Hepatocyte (in vitro differentiated cells): Measurements from ENCODE around the gene LMF2. TPM values are rescaled to one million over a fixed set of nuclear protein-coding genes. Genes with fewer than 3 reads are reported as not detected.

Experiments used
- DNase-seq: peaks from one replicate; pipeline ENCODE4 v3.0.0-alpha.2; 2016; ENCODE audit warnings: low spot score
- H2AFZ ChIP-seq: fragments of 200-600 bp; sonication (generic); 2 replicates; pipeline ENCODE4 v1.6.0; 2016; ENCODE audit warnings: antibody characterized with exemption, mild to moderate bottlenecking
- H3K27ac ChIP-seq: fragments of 200-600 bp; sonication (generic); 2 replicates; pipeline ENCODE4 v1.5.1; 2016; ENCODE audit warnings: mild to moderate bottlenecking
- H3K27me3 ChIP-seq: fragments of 200-600 bp; sonication (generic); 2 replicates; pipeline ENCODE4 v1.6.1; 2016
- H3K36me3 ChIP-seq: fragments of 200-600 bp; sonication (generic); replicated peaks from 2 replicates; pipeline ENCODE4 v1.5.1; 2016; ENCODE audit warnings: low read depth; ENCODE audit not compliant: insufficient read depth
- H3K4me1 ChIP-seq: fragments of 200-600 bp; sonication (generic); 2 replicates; pipeline ENCODE4 v1.5.1; 2016; ENCODE audit warnings: mild to moderate bottlenecking, moderate library complexity; ENCODE audit not compliant: insufficient read depth
- H3K4me2 ChIP-seq: fragments of 200-600 bp; sonication (generic); 2 replicates; pipeline ENCODE4 v1.6.0; 2016
- H3K4me3 ChIP-seq: fragments of 200-600 bp; sonication (generic); 2 replicates; pipeline ENCODE4 v1.5.1; 2016; ENCODE audit warnings: mild to moderate bottlenecking
- H3K79me2 ChIP-seq: fragments of 200-600 bp; sonication (generic); 2 replicates; pipeline ENCODE4 v1.6.0; 2017; ENCODE audit warnings: mild to moderate bottlenecking
- H3K9me2 ChIP-seq: fragments of 200-600 bp; sonication (generic); replicated peaks from 2 replicates; pipeline ENCODE4 v1.6.0; 2017; ENCODE audit warnings: mild to moderate bottlenecking; ENCODE audit not compliant: insufficient read depth
- H3K9me3 ChIP-seq: fragments of 200-600 bp; sonication (generic); 2 replicates; pipeline ENCODE4 v1.5.1; 2016; ENCODE audit warnings: low read depth, mild to moderate bottlenecking
- H4K20me1 ChIP-seq: fragments of 200-600 bp; sonication (generic); 2 replicates; pipeline ENCODE4 v1.6.0; 2016; ENCODE audit warnings: mild to moderate bottlenecking; ENCODE audit not compliant: insufficient read depth, poor library complexity, severe bottlenecking
- CTCF ChIP-seq: fragments of 200-600 bp; sonication (generic); IDR thresholded peaks from 2 replicates; pipeline ENCODE4 v1.5.1; 2016; ENCODE audit warnings: antibody characterized with exemption, mild to moderate bottlenecking; ENCODE audit not compliant: poor library complexity
- EZH2 ChIP-seq: fragments of 200-600 bp; sonication (generic); IDR thresholded peaks from 2 replicates; pipeline ENCODE4 v1.6.1; 2016; ENCODE audit warnings: antibody characterized with exemption, mild to moderate bottlenecking, borderline replicate concordance
- EZH2phosphoT487 ChIP-seq: fragments of 200-600 bp; sonication (generic); IDR thresholded peaks from one replicate; pipeline ENCODE4 v1.6.1; 2018; ENCODE audit warnings: antibody characterized with exemption, mild to moderate bottlenecking, low read depth, moderate library complexity; ENCODE audit not compliant: unreplicated experiment, severe bottlenecking
- WGBS: methylation state at CpG from one replicate; pipeline ENCODE4 v1.1.6; 2016; ENCODE audit warnings: low lambda C conversion rate; ENCODE audit errors: missing lambda C conversion rate; 5-methylcytosine and 5-hydroxymethylcytosine counted together
- polyA plus RNA-seq: library from polyadenylated mRNA; unstranded; fragments of >200 nt; fragmentation: Nextera tagmentation; extraction: Ambion mirVana; gene quantifications from 2 replicates; pipeline ENCODE4 v1.2.1, GENCODE V29; 2016
- total RNA-seq: library from RNA; depleted of rRNA; stranded (reverse); fragments of >200 nt; gene quantifications from 2 replicates; pipeline ENCODE4 v1.2.3, GENCODE V29; 2014

LMF2 gene
- total and polyA plus RNA-seq, 2 experiments from 2014 or later: 32.8 to 97.6 TPM

- Histone ChIP-seq H3K4me1 (no peaks in the 10 kb centered on the region), H4K20me1 (no peaks in the 10 kb centered on the region), H2AFZ (no peak overlapping the region), H3K4me2 (no peak overlapping the region), H3K79me2 (peaks cover 46% of the 10 kb centered on the region), H3K9me2 (no peaks in the 10 kb centered on the region), H3K27ac (no peak overlapping the region), H3K36me3 (no peaks in the 10 kb centered on the region), H3K27me3 (no peaks in the 10 kb centered on the region), H3K4me3 (no peak overlapping the region), H3K9me3 (no peaks in the 10 kb centered on the region)
- no peak for DNase-seq
- WGBS: 91% methylated on average over 20 of the region's 20 CpGs
- no peak for TF ChIP-seq CTCF
- no peak for TF ChIP-seq EZH2phosphoT487
- no peak for TF ChIP-seq EZH2
Measured at GRCh38 chr22:50517495-50518260, 10.2 kb upstream of the LMF2 start.

GRCh38 chr22:50516891-50517290 lies 9.4 kb upstream of the LMF2 start:
- Histone ChIP-seq H3K27ac (no peak overlapping the region), H4K20me1 (no peaks in the 10 kb centered on the region), H3K4me2 (no peak overlapping the region), H3K9me2 (no peaks in the 10 kb centered on the region), H3K4me3 (no peak overlapping the region), H3K79me2 (peaks cover 47% of the 10 kb centered on the region), H3K4me1 (no peaks in the 10 kb centered on the region), H2AFZ (no peak overlapping the region), H3K9me3 (no peaks in the 10 kb centered on the region), H3K36me3 (no peaks in the 10 kb centered on the region), H3K27me3 (no peaks in the 10 kb centered on the region)
- 91% methylated on average over 16 of the region's 16 CpGs for WGBS
- no peak for DNase-seq
- TF ChIP-seq EZH2 (no peak), EZH2phosphoT487 (no peak)

- Histone ChIP-seq H3K4me1 (no peaks in the 10 kb centered on the region), H3K27me3 (no peaks in the 10 kb centered on the region), H2AFZ (no peak overlapping the region), H3K36me3 (no peaks in the 10 kb centered on the region), H3K9me3 (no peaks in the 10 kb centered on the region), H3K79me2 (peaks cover 45% of the 10 kb centered on the region), H3K4me3 (no peak overlapping the region), H3K4me2 (no peak overlapping the region), H4K20me1 (no peaks in the 10 kb centered on the region), H3K27ac (no peak overlapping the region), H3K9me2 (no peaks in the 10 kb centered on the region)
- no peak for DNase-seq
- no peak for TF ChIP-seq CTCF
- no peak for TF ChIP-seq EZH2phosphoT487
- TF ChIP-seq EZH2: no peak
- 80% methylated on average over 8 of the region's 8 CpGs for WGBS
Measured at GRCh38 chr22:50516068-50516467, 8.6 kb upstream of the LMF2 start.

- Histone ChIP-seq H3K36me3 (no peaks in the 10 kb centered on the region), H3K79me2 (peaks cover 69% of the 10 kb centered on the region), H3K27me3 (no peaks in the 10 kb centered on the region), H3K9me2 (no peaks in the 10 kb centered on the region), H3K4me1 (peaks cover 9% of the 10 kb centered on the region), H3K9me3 (no peaks in the 10 kb centered on the region), H2AFZ (no peak overlapping the region), H3K27ac (no peak overlapping the region), H3K4me2 (no peak overlapping the region), H3K4me3 (no peak overlapping the region), H4K20me1 (no peaks in the 10 kb centered on the region)
- TF ChIP-seq EZH2 (no peak), EZH2phosphoT487 (no peak), CTCF (no peak)
- 98% methylated on average over 15 of the region's 15 CpGs for WGBS
- DNase-seq: peak; percentile 2
Measured at GRCh38 chr22:50513175-50513574, 5.7 kb upstream of the LMF2 start.
